NCI-H82 treated with DMSO at 0.1 percent for 48 hours (cell line): ENCODE data around the gene BANP.
"Not testable (repeated sequence)": the region's sequence is repeated elsewhere in the genome, so short reads cannot be mapped to it uniquely, and the experiment has no call there.

ENCODE experiments used
- DNase-seq: peaks from one replicate; lab custom pipeline; 2025; ENCODE audit not compliant: unreplicated experiment; lab: John Stamatoyannopoulos, UW

Gene BANP

DNA sequence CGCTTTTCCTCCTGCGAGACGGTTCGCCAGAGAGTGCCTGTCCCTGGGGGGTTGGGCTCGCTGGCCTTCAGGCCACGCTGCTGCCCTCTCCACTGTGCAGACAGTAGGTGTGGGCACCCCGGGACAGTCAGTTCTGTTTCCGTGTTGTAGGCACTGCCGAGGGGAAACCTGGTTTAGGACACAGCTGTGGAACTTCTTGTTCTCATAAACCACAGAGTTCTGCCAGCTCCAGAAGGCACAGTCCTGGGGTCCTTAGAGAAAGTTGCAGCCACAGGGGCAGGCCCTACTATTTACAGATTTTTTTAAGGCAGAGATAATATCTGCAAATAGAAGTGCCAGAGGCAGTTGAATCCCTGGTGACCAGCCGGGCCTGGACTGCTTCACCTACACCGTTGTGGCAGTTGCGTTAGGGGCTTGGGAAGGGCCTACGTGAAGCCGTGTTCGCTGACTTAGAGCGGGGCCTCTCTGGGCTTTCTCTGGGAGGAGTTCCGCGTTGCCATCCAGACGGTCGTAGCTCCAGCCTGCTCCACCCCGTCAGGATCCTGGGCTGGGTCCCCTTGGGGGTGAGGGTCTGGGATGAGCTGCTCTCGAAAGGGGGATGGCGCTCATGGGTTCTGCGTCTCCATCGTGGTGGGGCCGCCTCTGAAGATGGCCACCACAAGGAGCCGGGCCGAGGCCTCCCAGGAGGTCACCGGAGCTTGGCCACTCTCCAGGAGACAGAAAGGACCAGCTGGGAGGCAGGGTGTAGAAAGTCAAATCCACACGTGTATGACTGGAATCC is 126.3 kb downstream of the BANP start:
- no peak for DNase-seq

GRCh38 chr16:88078111-88078775 is 127.0 kb downstream of the BANP start:
- DNase-seq: no peak

GRCh38 chr16:88083582-88083981 is 132.3 kb downstream of the BANP start:
- no peak for DNase-seq

DNA sequence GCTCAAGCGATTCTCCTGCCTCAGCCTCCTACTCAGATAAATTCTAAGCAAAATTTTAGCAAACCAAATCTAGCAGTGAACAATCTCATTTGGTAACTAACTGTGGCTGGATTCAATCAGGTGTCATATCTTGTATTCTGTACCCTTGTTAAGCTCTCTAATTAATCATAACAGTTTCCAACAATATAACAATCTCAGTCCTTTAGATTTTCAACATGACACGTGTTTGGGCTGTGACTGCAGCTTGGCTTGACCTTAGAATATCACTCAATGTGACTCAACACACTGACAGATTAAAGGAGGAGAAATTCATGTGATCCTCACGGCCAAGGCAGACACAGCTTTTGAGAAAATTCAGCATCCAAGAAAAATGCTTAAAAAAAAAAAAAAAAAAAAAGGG is 133.6 kb downstream of the BANP start:
- DNase-seq: no peak

DNA sequence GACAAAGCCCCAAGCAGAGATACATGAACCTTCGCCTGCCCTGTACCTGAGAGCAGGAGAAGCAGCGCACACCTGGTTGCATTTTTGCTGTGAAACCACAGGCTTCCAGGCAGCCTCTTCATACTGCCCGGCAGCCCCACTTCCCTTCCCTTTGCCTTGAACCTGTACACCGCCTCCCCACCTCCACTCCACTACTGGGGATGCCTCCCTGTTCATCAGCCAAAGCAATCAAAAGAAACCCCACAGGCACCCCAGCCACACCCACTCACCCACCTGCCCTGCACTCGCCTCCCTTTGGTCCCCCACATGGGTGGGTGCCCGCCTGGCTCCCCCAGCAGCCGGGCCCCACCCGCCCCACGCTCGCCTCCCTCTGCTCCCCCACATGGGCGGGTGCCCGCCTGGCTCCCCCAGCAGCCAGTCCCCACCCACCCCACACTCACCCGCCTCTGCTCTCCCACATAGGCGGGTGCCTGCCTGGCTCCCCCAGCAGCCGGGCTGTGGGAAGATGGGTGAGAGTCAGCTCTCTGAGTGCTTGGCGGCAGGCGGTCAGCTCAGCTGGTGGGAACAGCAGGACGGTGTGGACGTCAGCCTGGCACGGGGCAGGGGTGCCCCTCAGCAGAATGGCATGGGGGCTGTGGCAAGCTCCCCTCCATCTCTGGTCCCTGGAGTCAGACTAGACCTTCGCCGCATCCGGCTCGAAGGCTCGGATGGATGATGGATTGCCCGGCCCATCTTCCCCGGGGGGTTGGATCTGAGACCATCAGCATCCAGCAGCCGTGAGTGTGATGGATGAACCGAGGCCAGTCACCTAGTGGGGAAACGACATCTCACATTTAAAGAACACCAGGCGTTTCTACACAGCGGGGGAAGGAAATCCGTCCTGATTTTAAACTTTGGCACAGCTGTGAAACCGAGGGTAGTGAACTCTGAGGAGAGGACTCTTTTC is 135.6 kb downstream of the BANP start:
- no peak for DNase-seq

DNA sequence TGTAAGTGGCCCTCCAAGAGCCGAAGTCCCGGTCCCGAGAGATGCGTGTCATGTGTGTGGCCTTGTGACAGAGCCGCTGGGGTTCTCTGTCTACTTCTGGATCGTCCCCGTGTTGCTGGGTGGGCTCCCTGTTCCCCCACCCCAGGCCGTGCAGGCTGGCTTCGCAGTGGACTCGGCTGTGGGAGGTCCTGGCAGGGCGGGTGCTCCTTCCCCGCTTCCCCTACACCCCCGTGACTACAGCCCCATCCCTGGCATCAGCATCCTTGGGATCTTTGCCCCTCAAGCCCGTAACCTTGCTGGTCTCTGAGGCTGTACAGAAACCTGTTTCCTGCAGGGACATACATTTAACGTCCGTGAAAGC is 136.3 kb downstream of the BANP start:
- DNase-seq: no peak

DNA sequence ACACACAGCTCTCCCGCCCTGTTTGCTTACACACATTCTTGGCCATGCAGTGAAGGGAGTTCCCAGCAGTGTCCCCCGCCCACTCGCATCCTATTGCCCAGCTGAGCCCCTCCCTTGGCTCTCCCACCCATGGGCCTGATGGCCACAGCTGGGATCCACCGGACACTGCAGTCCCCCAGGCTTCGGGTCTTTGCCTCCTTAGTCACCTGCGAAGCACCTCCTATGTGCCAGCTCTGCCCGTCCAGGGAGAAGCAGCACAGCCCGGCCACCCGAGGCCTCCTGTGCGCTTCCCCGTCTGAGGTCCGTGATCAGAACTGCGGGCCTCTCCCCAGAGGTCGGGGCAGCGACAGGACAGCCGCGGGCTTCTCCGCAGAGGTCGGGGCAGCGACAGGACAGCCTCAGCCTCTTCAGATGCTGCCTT is 136.9 kb downstream of the BANP start:
- no peak for DNase-seq

DNA sequence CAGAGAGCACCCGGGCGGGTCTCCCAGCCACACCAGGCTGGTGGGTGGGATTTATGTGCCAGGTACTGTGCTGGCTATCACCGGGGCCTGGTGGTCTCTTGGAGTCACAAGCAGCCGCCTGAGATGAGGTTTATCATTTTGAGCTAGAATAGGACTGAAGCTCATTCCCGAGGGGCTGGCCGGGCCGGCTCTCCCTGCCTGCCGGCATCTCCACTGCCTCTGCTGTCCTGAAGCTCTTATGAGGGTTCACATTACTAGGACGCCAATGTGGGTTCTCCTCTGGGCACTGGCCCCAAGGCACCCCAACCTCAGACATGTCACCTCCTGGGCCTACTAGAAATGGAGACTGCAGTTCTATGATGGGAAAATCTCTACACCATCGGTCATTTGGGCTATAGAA is 137.4 kb downstream of the BANP start:
- not testable (repeated sequence) for DNase-seq

GRCh38 chr16:88089071-88089470 is 137.8 kb downstream of the BANP start:
- DNase-seq: not testable (repeated sequence)

DNA sequence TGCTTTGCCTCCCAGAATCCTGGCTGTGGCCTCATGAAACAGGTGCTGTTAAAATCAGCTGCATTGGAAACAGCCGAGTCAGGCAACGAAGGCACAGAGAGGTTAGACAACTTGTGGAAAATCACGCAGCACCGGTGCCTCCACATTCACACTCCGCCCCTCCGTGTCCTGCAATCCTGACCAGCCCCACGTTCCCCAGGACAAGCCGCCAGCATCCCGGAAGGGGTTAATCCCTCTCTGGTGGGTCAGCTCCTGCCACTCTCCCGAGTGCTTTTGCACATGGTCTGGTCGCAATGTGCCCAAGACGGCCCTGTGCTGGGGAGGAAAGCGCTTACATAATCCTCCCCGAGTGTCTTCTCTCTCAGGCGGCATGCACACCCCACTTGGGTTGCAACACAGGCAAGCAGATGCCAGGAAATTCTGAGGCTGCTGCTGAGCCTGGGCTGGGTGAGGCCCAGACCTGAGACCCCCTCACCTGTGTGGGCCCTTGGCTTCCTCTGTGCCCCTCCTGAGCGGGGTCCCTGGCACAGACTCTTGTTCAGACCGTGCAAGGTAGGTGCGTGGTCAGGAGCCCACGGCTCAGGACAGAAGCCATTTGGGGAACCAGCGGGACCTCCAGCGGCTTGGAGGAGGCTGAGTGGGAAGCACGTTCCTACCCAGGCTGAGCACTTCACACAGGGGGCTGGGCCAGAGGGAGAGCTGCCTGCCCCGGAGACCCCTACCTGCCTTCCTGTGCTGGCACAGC is 138.6 kb downstream of the BANP start:
- not testable (repeated sequence) for DNase-seq

- DNase-seq: not testable (repeated sequence)
Observed at GRCh38 chr16:88090377-88091175, 139.3 kb downstream of the BANP start.

DNA sequence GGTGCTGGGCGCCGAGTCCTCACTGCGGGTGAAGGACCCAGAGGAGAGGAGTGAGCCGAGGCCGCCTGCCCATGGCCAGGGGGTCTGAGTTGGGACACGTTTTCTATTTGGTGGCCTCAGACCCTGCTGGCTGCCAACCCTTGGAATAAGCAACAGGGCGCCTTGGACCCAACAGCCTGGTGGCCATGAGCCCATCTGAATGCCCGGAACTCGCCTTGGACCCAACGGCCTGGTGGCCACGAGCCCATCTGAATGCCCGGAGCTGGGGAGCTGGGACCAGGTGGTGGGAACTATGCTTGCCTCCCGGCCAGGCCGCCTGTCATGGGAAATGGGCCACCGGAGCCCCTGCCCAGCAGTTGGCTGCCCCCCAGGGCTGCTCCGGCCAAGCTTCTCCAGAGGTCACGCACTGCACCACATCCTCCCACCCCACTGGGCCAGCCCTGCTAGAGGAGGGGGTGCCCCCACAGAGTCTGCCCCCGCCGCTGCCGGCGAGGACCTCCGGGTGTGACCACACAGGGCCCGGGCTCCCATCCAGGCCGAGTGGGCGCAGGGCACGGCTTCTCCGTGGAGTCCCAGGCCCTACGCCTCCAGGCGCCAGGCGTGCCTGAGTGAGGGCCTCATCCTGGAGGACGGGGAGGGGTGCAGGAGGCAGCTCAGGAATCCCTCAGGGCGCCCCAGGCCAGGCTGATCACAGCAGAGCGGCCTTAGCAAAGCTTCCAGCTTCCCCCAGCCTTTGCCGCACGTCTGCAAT is 140.2 kb downstream of the BANP start:
- not testable (repeated sequence) for DNase-seq

DNA sequence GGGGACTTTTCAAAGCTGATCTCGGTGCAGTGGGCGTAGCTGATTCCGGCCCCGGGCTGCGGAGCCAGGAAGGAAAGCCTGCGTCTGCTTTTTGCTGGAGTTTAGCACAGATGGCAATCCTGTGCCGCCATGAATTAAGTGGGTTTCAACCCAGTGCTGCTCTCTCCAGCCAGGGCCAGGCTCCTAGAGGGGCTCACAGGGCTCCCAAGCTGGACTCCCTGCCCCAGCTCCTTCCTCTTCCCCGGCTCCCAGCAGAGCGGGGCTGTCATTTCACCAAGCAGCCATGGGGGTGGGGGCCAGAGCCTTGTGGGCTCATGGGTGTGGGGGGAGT is 140.7 kb downstream of the BANP start:
- not testable (repeated sequence) for DNase-seq

GRCh38 chr16:88092791-88093555 is 141.7 kb downstream of the BANP start:
- not testable (repeated sequence) for DNase-seq

DNA sequence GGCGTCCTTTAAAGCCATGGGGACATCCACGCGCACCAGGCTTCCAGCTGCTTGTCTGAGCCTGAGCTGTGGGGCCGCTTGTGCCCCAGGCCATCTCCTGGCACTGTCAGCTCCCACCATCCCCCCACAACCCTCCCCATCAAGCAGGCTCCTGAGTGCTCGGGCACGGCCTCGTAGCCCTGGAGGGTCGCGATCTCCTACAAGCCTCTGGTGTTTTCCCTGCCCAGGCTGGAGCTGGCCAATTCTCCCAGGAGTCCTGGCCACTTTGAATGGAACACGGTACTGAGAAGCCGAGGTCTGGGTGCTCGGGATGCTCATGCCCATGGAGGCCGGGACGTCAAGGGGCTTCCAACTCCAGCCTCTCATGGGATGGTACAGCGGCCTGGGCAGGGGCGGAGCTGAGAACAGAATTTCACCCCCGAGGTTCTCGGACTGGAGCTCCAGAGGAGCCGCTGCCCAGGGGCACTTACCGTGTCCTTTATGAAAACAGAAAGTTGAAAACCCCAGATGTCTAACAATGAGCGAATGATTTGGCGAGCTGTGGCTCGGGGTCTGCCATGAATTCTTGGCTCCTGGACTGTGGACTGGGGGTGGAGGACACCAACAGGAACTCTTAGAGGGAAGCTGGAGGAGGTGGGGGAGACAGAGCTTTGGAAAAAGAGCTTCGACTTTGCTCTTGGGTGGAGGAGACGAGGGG is 142.5 kb downstream of the BANP start:
- DNase-seq: not testable (repeated sequence)

DNA sequence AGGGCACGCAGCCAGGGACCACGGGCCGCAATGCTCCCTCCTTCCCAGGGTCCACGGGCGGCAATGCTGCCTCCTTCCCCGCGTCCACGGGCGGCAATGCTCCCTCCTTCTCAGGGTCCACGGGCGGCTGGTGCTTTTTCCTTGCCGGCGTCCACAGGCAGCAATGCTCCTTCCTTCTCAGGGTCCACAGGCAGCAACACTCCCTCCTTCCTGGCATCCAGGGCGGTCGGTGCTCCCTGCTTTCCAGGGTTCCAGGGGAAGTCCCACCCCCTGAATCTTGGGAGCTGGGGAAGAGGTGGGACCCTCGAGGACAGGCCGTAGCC is 143.0 kb downstream of the BANP start:
- not testable (repeated sequence) for DNase-seq

GRCh38 chr16:88094900-88095299 is 143.7 kb downstream of the BANP start:
- DNase-seq: not testable (repeated sequence)

DNA sequence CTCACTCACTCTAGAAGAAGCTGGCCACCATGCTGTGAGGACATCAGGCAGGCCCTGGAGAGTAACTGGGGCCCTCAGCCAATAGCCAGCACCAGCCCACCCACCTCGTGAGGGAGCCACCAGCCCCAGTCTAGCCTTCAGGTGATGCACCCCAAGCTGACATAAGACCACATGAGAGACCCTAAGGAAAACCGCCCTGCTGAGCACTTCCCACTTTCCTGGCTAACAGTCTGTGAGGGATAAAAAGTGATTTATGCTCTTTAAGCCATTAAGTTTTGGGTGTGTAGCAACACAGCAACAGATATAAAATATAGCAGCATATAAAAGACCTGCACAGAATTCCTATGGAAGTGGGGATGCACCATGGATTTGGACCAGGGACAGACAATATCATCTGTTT is 145.4 kb downstream of the BANP start:
- DNase-seq: not testable (repeated sequence)
